ENCODE data around the gene FLVCR2. TPM values are rescaled to one million over a fixed set of nuclear protein-coding genes. Genes with fewer than 3 reads are reported as not detected.
"Not testable (repeated sequence)": the region's sequence is repeated elsewhere in the genome, so short reads cannot be mapped to it uniquely, and the experiment has no call there.

The FLVCR2 gene
- total and polyA plus RNA-seq, 2 of the 13 experiments (the other 11 are each of a cell fraction or from before 2014, with no cell fraction given), result 9.9 to 10.5 TPM

GRCh38 chr14:75600100-75600499 lies 21.7 kb downstream of the FLVCR2 start:
- H3K9ac ChIP-seq (ENCODE audit: insufficient read depth, low read depth, low read length); H3K4me2 ChIP-seq (ENCODE audit: low read depth, low read length); in situ Hi-C loops (cut with HindIII; ENCODE audit: extremely low pct_ligation_motif_present, low pct_unique_long_range_greater_than_20kb); H3K27me3 ChIP-seq (ENCODE audit: control insufficient read depth in 1 of 2, insufficient read depth in 2 of 2, low read length in 2 of 2); POLR2A ChIA-PET; ATAC-seq; H2AFZ ChIP-seq (ENCODE audit: low read length); CTCF ChIA-PET (ENCODE audit: low intra/inter-chr PET ratio, low total read pairs); DNase-seq (ENCODE audit: low spot score); H4K20me1 ChIP-seq (ENCODE audit: insufficient read depth, low read length); intact Hi-C loops (cut with micrococcal nuclease; ENCODE audit: unreplicated experiment); H3K36me3 ChIP-seq (replicated peaks in 1 of 2; ENCODE audit: control insufficient read depth in 1 of 2, insufficient read depth in 2 of 2, low read length in 2 of 2); H3K4me3 ChIP-seq (replicated peaks in 1 of 3; ENCODE audit: insufficient read depth in 1 of 3, low read depth in 2 of 3, low read length in 3 of 3); H3K79me2 ChIP-seq (ENCODE audit: insufficient read depth, low read length); BruUV-seq (replicated peaks); H3K9me3 ChIP-seq (ENCODE audit: low read length); H3K27ac ChIP-seq (ENCODE audit: extremely low read length, insufficient read depth, low read length); FAIRE-seq: not testable (repeated sequence)
- 92% methylated on average over 1 of the region's 1 CpG for WGBS (ENCODE audit: low lambda C conversion rate)
- peaks cover 31% of the 10 kb centered on the region for H3K4me1 ChIP-seq (ENCODE audit: insufficient read depth, low read length)

DNA sequence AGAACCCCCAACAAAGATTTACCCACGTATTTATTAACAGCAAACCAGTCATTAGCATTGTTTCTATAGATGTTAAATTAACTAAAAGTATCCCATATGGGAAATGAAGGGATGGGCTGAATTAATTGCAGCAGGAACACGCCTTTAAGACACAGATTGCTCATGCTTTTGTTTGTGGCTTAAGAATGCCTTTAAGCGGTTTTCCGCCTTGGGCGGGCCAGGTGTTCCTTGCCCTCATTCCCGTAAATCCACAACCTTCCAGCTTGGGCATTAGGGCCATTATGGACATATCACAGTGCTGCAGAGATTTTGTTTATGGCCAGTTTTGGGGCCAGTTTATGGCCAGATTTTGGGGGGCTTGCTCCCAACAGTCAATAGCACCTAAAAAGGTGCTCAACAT lies 22.6 kb downstream of the FLVCR2 start:
- POLR2A ChIA-PET; H3K4me2 ChIP-seq (ENCODE audit: low read depth, low read length); H4K20me1 ChIP-seq (ENCODE audit: insufficient read depth, low read length); H3K9me3 ChIP-seq (ENCODE audit: low read length); H3K27me3 ChIP-seq (ENCODE audit: control insufficient read depth in 1 of 2, insufficient read depth in 2 of 2, low read length in 2 of 2); in situ Hi-C loops (cut with HindIII; ENCODE audit: extremely low pct_ligation_motif_present, low pct_unique_long_range_greater_than_20kb); H3K36me3 ChIP-seq (replicated peaks in 1 of 2; ENCODE audit: control insufficient read depth in 1 of 2, insufficient read depth in 2 of 2, low read length in 2 of 2); FAIRE-seq; H3K27ac ChIP-seq (ENCODE audit: extremely low read length, insufficient read depth, low read length); ATAC-seq; H2AFZ ChIP-seq (ENCODE audit: low read length); DNase-seq (ENCODE audit: low spot score); BruUV-seq (replicated peaks); H3K79me2 ChIP-seq (ENCODE audit: insufficient read depth, low read length); H3K4me3 ChIP-seq (replicated peaks in 1 of 3; ENCODE audit: insufficient read depth in 1 of 3, low read depth in 2 of 3, low read length in 3 of 3); intact Hi-C loops (cut with micrococcal nuclease; ENCODE audit: unreplicated experiment); H3K9ac ChIP-seq (ENCODE audit: insufficient read depth, low read depth, low read length); CTCF ChIA-PET (ENCODE audit: low intra/inter-chr PET ratio, low total read pairs): not testable (repeated sequence)
- 100% methylated on average over 6 of the region's 6 CpGs for WGBS (ENCODE audit: low lambda C conversion rate)
- H3K4me1 ChIP-seq (ENCODE audit: insufficient read depth, low read length), result peaks cover 40% of the 10 kb centered on the region

GRCh38 chr14:75602503-75602902 lies 24.1 kb downstream of the FLVCR2 start:
- DNase-seq (ENCODE audit: low spot score) (no peak), FAIRE-seq (peak; percentile 75), ATAC-seq (peak; percentile 65; the same call in 2 of the 3 replicates)
- Histone ChIP-seq H3K27ac (ENCODE audit: extremely low read length, insufficient read depth, low read length) (peak overlapping the region; percentile 15), H2AFZ (ENCODE audit: low read length) (no peak overlapping the region), H3K36me3 (replicated peaks in 1 of 2; ENCODE audit: control insufficient read depth in 1 of 2, insufficient read depth in 2 of 2, low read length in 2 of 2) (no peaks in the 10 kb centered on the region), H3K27me3 (ENCODE audit: control insufficient read depth in 1 of 2, insufficient read depth in 2 of 2, low read length in 2 of 2) (no peaks in the 10 kb centered on the region), H3K9me3 (ENCODE audit: low read length) (no peaks in the 10 kb centered on the region), H3K4me1 (ENCODE audit: insufficient read depth, low read length) (peaks cover 55% of the 10 kb centered on the region), H3K79me2 (ENCODE audit: insufficient read depth, low read length) (peaks cover 3% of the 10 kb centered on the region), H3K4me3 (replicated peaks in 1 of 3; ENCODE audit: insufficient read depth in 1 of 3, low read depth in 2 of 3, low read length in 3 of 3) (peak overlapping the region in 1 of 3 experiments; percentile 23; a peak in 1 of 6 replicates), H3K9ac (ENCODE audit: insufficient read depth, low read depth, low read length) (no peak overlapping the region), H4K20me1 (ENCODE audit: insufficient read depth, low read length) (no peaks in the 10 kb centered on the region), H3K4me2 (ENCODE audit: low read depth, low read length) (peak overlapping the region; percentile 61)
- ChIA-PET POLR2A (interaction anchor here (0.7 to 2.0 kb wide), 4 partner anchors 24 to 58 kb away, joined by 3 to 6 read pairs (median 5); partner anchors contain the start of genes ERG28, FLVCR2 and TTLL5), CTCF (ENCODE audit: low intra/inter-chr PET ratio, low total read pairs) (no interaction called here)
- under 1% methylated on average over 3 of the region's 3 CpGs for WGBS (ENCODE audit: low lambda C conversion rate)
- in situ Hi-C loops (cut with HindIII; ENCODE audit: extremely low pct_ligation_motif_present, low pct_unique_long_range_greater_than_20kb) (no loop called here), intact Hi-C loops (cut with micrococcal nuclease; ENCODE audit: unreplicated experiment) (no loop called here)
- no TSS peak for BruUV-seq (replicated peaks)
- TF ChIP-seq ERF (CRISPR knock-in tag; IDR thresholded peaks at IDR 0.05), result peak; percentile 23; the same call in 1 of the 2 replicates
- TF ChIP-seq PAXIP1 (CRISPR knock-in tag; conservative IDR thresholded peaks at IDR 0.05), result peak; percentile 66
- TF ChIP-seq SOX13 (IDR thresholded peaks at IDR 0.05), result no peak
- TF ChIP-seq SOX13 (CRISPR knock-in tag; conservative IDR thresholded peaks at IDR 0.05 in 1 of 2, IDR thresholded peaks at IDR 0.05 in 1 of 2), result peak in 1 of 2 experiments; percentile 72; a peak in 2 of 4 replicates
- no peak for TF ChIP-seq SP1 (IDR thresholded peaks at IDR 0.05)
- TF ChIP-seq SP1 (CRISPR knock-in tag; IDR thresholded peaks at IDR 0.05), result no peak
- TF ChIP-seq CEBPG (CRISPR knock-in tag; IDR thresholded peaks at IDR 0.05), result peak; percentile 91
- no peak for TF ChIP-seq SIN3B (IDR thresholded peaks at IDR 0.05; ENCODE audit: low read length)

Measured in HepG2 (cell line).